ENCODE results near the gene SERPINA4. TPM values are rescaled to one million over a fixed set of nuclear protein-coding genes. Genes with fewer than 3 reads are reported as not detected.

Gene SERPINA4
- total and polyA plus RNA-seq, 2 experiments from 2014 or later = not detected

- Histone ChIP-seq H3K4me3 (no peak overlapping the region), H3K4me1 (ENCODE audit: insufficient read depth) (no peaks in the 10 kb centered on the region), H3K36me3 (ENCODE audit: insufficient read depth) (no peaks in the 10 kb centered on the region), H3K9me2 (ENCODE audit: insufficient read depth) (peaks cover 5% of the 10 kb centered on the region; the same call in 1 of the 2 replicates), H3F3A (replicated peaks; ENCODE audit: low read depth) (no peaks in the 10 kb centered on the region), H3K79me2 (replicated peaks; ENCODE audit: insufficient read depth) (no peaks in the 10 kb centered on the region), H4K20me1 (replicated peaks; ENCODE audit: insufficient read depth) (no peaks in the 10 kb centered on the region), H3K27me3 (ENCODE audit: insufficient read depth) (no peaks in the 10 kb centered on the region), H3K4me2 (no peak overlapping the region), H3K27ac (ENCODE audit: low read depth) (no peak overlapping the region), H2AFZ (no peak overlapping the region)
- ATAC-seq (no peak), DNase-seq (ENCODE audit: low spot score) (no peak)
- Mint-ChIP-seq H3K27ac (no peak overlapping the region), H3K27me3 (ENCODE audit: insufficient read depth, low read depth, poor library complexity) (peaks cover 4% of the 10 kb centered on the region), H3K4me3 (no peak overlapping the region), H3K4me1 (no peaks in the 10 kb centered on the region), H3K36me3 (ENCODE audit: low read depth) (no peaks in the 10 kb centered on the region), H3K9me3 (no peaks in the 10 kb centered on the region; the same call in 2 of the 3 replicates)
- TF ChIP-seq STAT1 (IDR thresholded peaks at IDR 0.05; ENCODE audit: unreplicated experiment) (no peak), ZNF462 (CRISPR knock-in tag; IDR thresholded peaks at IDR 0.05) (no peak), ETS1 (IDR thresholded peaks at IDR 0.05) (no peak), CREB1 (CRISPR knock-in tag; IDR thresholded peaks at IDR 0.05; ENCODE audit: low read depth) (no peak), JUNB (IDR thresholded peaks at IDR 0.05; ENCODE audit: unreplicated experiment) (no peak), ZNF114 (CRISPR knock-in tag; IDR thresholded peaks at IDR 0.05) (no peak), REST (IDR thresholded peaks at IDR 0.05; ENCODE audit: unreplicated experiment) (no peak), EZH2phosphoT487 (IDR thresholded peaks at IDR 0.05; ENCODE audit: unreplicated experiment) (no peak), CTCF (conservative IDR thresholded peaks at IDR 0.05; ENCODE audit: low read depth in 2 of 2) (no peak), ZNF331 (CRISPR knock-in tag; IDR thresholded peaks at IDR 0.05; ENCODE audit: low read depth) (no peak), POLR2AphosphoS5 (IDR thresholded peaks at IDR 0.05; ENCODE audit: low read depth) (no peak), NANOG (IDR thresholded peaks at IDR 0.05; ENCODE audit: borderline replicate concordance) (no peak), EZH2 (IDR thresholded peaks at IDR 0.05; ENCODE audit: low read depth, unreplicated experiment) (no peak)
Measured at GRCh38 chr14:94571395-94571794, 10.2 kb downstream of the SERPINA4 start.

Measured in GM23338 (cell line).